Large intestine (tissue), 3 donors: ENCODE results near the gene KHDRBS1. TPM values are rescaled to one million over a fixed set of nuclear protein-coding genes. Genes with fewer than 3 reads are reported as not detected.
"Not testable (repeated sequence)": the region's sequence is repeated elsewhere in the genome, so short reads cannot be mapped to it uniquely, and the experiment has no call there.

Source experiments
- DNase-seq, 2 donors: peaks; one replicate each; pipeline versions ENCODE4 v3.0.0 to v3.0.0-alpha.2; 2013
- H3K27ac ChIP-seq: one replicate; pipeline ENCODE4 v1.5.1; 2013; ENCODE audit warnings: low read length
- H3K27me3 ChIP-seq: 2 replicates; pipeline ENCODE4 v1.6.1; 2013; ENCODE audit warnings: low read length; ENCODE audit not compliant: control insufficient read depth, insufficient read depth
- H3K36me3 ChIP-seq: 2 replicates; pipeline ENCODE4 v1.6.1; 2013; ENCODE audit warnings: low read length; ENCODE audit not compliant: control insufficient read depth, insufficient read depth
- H3K4me1 ChIP-seq: one replicate; pipeline ENCODE4 v1.6.1; 2013; ENCODE audit warnings: low read length; ENCODE audit not compliant: control insufficient read depth, insufficient read depth
- H3K4me3 ChIP-seq: one replicate; pipeline ENCODE4 v1.5.1; 2013; ENCODE audit warnings: low read length
- H3K9me3 ChIP-seq: one replicate; pipeline ENCODE4 v1.6.1; 2013; ENCODE audit warnings: mild to moderate bottlenecking, low read depth, low read length, moderate library complexity; ENCODE audit not compliant: control insufficient read depth
- WGBS: methylation state at CpG from one replicate; pipeline ENCODE4 v1.1.5; 2013; ENCODE audit warnings: low lambda C conversion rate; ENCODE audit not compliant: insufficient coverage; 5-methylcytosine and 5-hydroxymethylcytosine counted together
- polyA plus RNA-seq: library from polyadenylated mRNA; unstranded; fragments of 120-200 nt; gene quantifications from one replicate; pipeline ENCODE4 v1.2.1, GENCODE V29; 2013

The KHDRBS1 gene
- polyA plus RNA-seq, 1 donor, result 130 TPM

DNA sequence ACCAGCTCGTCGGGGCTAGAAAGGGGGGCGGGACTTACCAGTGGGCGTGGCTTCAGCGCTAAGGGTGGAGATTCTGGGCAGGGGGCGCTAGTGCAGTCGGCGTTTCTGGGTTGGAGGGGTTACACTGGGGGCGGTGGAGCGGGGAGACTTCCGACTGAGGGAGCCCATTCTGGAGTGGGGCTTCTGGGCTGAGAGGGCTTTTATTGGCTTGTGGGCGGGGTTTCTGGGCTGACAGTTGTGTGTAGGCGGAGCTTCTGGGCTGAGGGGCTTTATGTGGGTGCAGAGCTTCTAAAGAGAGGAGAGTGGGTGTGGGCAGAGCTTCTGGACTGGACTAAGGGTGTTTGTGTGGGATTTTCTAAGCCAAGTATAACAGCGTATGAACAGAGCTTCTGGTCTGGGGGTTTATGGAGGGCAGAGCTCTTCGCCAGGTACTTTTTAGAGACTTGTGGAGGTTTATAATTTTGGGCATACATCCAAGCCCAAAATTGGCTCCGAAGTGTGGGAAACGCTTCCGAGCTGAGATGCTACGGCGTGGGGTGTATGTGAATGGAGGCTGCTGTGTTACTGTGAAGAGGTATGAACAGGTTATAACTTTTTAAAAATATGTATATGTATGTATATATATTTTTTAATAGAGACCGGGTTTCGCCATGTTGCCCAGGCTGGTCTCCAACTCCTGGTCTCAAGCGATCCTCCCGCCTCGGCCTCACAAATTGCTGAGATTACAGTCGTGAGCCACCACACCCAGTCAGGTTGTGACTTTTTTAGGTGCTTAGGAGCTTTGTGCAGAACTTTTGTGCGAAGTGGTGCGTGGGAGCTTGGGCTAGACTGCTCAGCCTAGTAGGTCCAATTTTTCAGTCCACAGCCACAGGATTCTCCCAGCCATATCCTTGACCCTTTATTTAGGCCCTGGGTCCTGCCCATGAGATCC, 59.9 kb downstream of the KHDRBS1 start:
- 100% methylated on average over 1 of the region's 28 CpGs for WGBS
- Histone ChIP-seq H3K27me3 (no peaks in the 10 kb centered on the region), H3K36me3 (peaks cover 30% of the 10 kb centered on the region), H3K9me3 (peaks cover 4% of the 10 kb centered on the region), H3K4me1 (peaks cover 3% of the 10 kb centered on the region), H3K27ac (peak overlapping the region; percentile 99), H3K4me3 (peak overlapping the region; percentile 97)
- no peak for DNase-seq

DNA sequence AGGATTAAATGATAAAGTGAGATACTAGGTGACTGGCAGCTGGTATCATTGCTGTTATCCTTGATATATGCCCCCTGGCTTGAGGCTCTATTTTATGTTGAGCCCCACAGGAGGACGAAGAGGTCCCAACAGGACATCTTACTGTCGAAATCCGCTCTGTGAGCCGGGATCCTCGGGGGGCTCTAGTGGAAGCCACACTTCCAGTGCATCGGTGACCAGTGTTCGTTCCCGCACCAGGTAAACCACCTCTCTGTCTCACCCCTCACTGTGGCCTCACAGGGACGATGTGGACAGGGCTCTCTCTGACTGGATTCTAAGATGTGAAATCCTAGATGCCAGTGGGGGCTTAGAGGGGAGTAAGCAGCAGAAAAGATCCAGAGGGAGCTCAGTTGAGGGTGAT, 61.2 kb downstream of the KHDRBS1 start:
- no CpG with 5 or more reads among the region's 9 CpGs for WGBS
- peaks cover 32% of the 10 kb centered on the region for H3K36me3 ChIP-seq
- H3K4me1 ChIP-seq, result peaks cover 3% of the 10 kb centered on the region
- no peak for DNase-seq
- H3K27ac ChIP-seq, result no peak overlapping the region
- peaks cover 4% of the 10 kb centered on the region for H3K9me3 ChIP-seq
- no peaks in the 10 kb centered on the region for H3K27me3 ChIP-seq
- no peak overlapping the region for H3K4me3 ChIP-seq

- 100% methylated on average over 1 of the region's 3 CpGs for WGBS
- Histone ChIP-seq H3K4me1 (peaks cover 3% of the 10 kb centered on the region), H3K36me3 (peaks cover 37% of the 10 kb centered on the region)
Observed at GRCh38 chr1:32077451-32077850, 63.8 kb downstream of the KHDRBS1 start.

GRCh38 chr1:32082022-32082421, 68.4 kb downstream of the KHDRBS1 start:
- Histone ChIP-seq H3K27ac (no peak overlapping the region), H3K4me3 (no peak overlapping the region), H3K9me3 (no peaks in the 10 kb centered on the region), H3K27me3 (no peaks in the 10 kb centered on the region), H3K4me1 (no peaks in the 10 kb centered on the region), H3K36me3 (peaks cover 42% of the 10 kb centered on the region)
- WGBS, result no CpG with 5 or more reads among the region's 1 CpG
- no peak for DNase-seq

More at GRCh38 chr1:32077451-32077850, 63.8 kb downstream of the KHDRBS1 start:
- Histone ChIP-seq H3K27ac (no peak overlapping the region), H3K27me3 (no peaks in the 10 kb centered on the region), H3K4me3 (no peak overlapping the region), H3K9me3 (peaks cover 4% of the 10 kb centered on the region)
- no peak for DNase-seq

GRCh38 chr1:32086381-32086780, 72.7 kb downstream of the KHDRBS1 start:
- not testable (repeated sequence) for H3K4me3 ChIP-seq, H3K27me3 ChIP-seq, H3K27ac ChIP-seq, DNase-seq, H3K4me1 ChIP-seq, H3K9me3 ChIP-seq
- H3K36me3 ChIP-seq, result peaks cover 33% of the 10 kb centered on the region
- no CpG with 5 or more reads among the region's 2 CpGs for WGBS

DNA sequence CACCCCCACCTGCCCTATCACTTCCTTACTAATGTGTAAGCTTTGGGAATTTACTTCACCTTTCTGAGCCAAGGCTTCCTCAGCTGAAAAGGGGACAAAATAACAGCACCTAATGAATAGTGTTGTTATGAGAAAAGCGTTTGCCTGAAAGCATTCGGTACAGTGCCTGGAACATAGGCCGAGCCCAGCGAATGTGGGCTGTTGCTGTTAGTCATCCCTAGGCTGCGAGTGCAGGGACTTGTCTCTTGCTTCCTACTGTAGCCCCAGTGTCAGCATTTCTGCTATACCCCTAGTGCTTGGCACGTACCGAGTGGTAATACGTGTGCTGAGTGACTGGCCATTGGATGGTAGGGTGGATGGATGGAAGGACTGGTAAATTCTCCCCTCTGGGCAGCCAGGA, 77.5 kb downstream of the KHDRBS1 start:
- no peak overlapping the region for H3K27ac ChIP-seq
- DNase-seq, result no peak
- H3K4me1 ChIP-seq, result no peaks in the 10 kb centered on the region
- peaks cover 57% of the 10 kb centered on the region for H3K36me3 ChIP-seq
- no peaks in the 10 kb centered on the region for H3K9me3 ChIP-seq
- no CpG with 5 or more reads among the region's 8 CpGs for WGBS
- H3K4me3 ChIP-seq, result no peak overlapping the region
- no peaks in the 10 kb centered on the region for H3K27me3 ChIP-seq

DNA sequence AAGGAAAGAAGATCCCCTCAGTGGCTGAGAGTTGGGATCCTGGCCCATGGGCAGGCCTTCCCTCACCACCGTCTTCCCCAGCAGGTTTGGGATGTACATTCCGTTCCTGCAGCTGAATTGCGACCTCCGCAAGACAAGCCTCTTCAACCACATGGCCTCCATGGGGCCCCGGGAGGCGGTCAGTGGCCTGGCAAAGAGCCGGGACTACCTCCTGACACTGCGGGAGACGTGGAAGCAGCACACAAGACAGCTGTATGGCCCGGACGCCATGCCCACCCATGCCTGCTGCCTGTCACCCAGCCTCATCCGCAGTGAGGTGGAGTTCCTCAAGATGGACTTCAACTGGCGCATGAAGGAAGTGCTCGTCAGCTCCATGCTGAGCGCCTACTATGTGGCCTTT, 77.9 kb downstream of the KHDRBS1 start:
- Histone ChIP-seq H3K36me3 (peaks cover 57% of the 10 kb centered on the region), H3K27me3 (no peaks in the 10 kb centered on the region), H3K4me3 (no peak overlapping the region), H3K4me1 (no peaks in the 10 kb centered on the region), H3K27ac (no peak overlapping the region), H3K9me3 (no peaks in the 10 kb centered on the region)
- no CpG with 5 or more reads among the region's 15 CpGs for WGBS
- no peak for DNase-seq

Other genes with a start within 250 kb of the KHDRBS1 start
- 56.1 TPM for gene ADGRB2, start 249.5 kb upstream of the KHDRBS1 start, polyA plus RNA-seq
- gene SPOCD1, start 197.8 kb upstream of the KHDRBS1 start, polyA plus RNA-seq, result 1.2 TPM
- 188 TPM for gene PTP4A2, start 75.5 kb upstream of the KHDRBS1 start, polyA plus RNA-seq
- gene TMEM39B, start 59.1 kb downstream of the KHDRBS1 start, polyA plus RNA-seq, result 14.9 TPM
- gene KPNA6, start 94.2 kb downstream of the KHDRBS1 start, polyA plus RNA-seq, result 25.3 TPM
- gene TXLNA, start 165.8 kb downstream of the KHDRBS1 start, polyA plus RNA-seq, result 33.7 TPM
- gene CCDC28B, start 186.7 kb downstream of the KHDRBS1 start, polyA plus RNA-seq, result 13.3 TPM
- gene IQCC, start 191.8 kb downstream of the KHDRBS1 start, polyA plus RNA-seq, result 5.5 TPM
- gene DCDC2B, start 195.2 kb downstream of the KHDRBS1 start, polyA plus RNA-seq, result 0.54 TPM
- gene TMEM234, start 208.5 kb downstream of the KHDRBS1 start, polyA plus RNA-seq, result 22.0 TPM
- 156 TPM for gene EIF3I, start 208.5 kb downstream of the KHDRBS1 start, polyA plus RNA-seq
- 2.8 TPM for gene FAM167B, start 233.4 kb downstream of the KHDRBS1 start, polyA plus RNA-seq
- 4.2 TPM for gene LCK, start 237.4 kb downstream of the KHDRBS1 start, polyA plus RNA-seq